Measurements from ENCODE around the gene ZP1. TPM values are rescaled to one million over a fixed set of nuclear protein-coding genes. Genes with fewer than 3 reads are reported as not detected.

The ZP1 gene
- total and polyA plus RNA-seq, 2 of the 13 experiments (the other 11 are each of a cell fraction or from before 2014, with no cell fraction given), result 0.16 TPM; not detected in 1

GRCh38 chr11:60880643-60881282 is 13.4 kb downstream of the ZP1 start (continued):
- no peak for TF ChIP-seq SYNCRIP (IDR thresholded peaks at IDR 0.05; ENCODE audit: insufficient read depth, low read depth, low read length)
- TF ChIP-seq GATA4 (IDR thresholded peaks at IDR 0.05; ENCODE audit: borderline replicate concordance, low read depth), result peak; percentile 85; the same call in 1 of the 2 replicates
- TF ChIP-seq KLF13 (CRISPR knock-in tag; IDR thresholded peaks at IDR 0.05), result no peak
- peak; percentile 62; the same call in 1 of the 2 replicates for TF ChIP-seq KMT2A (CRISPR knock-in tag; IDR thresholded peaks at IDR 0.05)
- TF ChIP-seq ZNF468 (CRISPR knock-in tag; IDR thresholded peaks at IDR 0.05), result no peak
- TF ChIP-seq ATRX (CRISPR knock-in tag; IDR thresholded peaks at IDR 0.05; ENCODE audit: borderline replicate concordance), result no peak
- no peak for TF ChIP-seq ZNF773 (CRISPR knock-in tag; IDR thresholded peaks at IDR 0.05; ENCODE audit: borderline replicate concordance)
- TF ChIP-seq, protein P1, sequence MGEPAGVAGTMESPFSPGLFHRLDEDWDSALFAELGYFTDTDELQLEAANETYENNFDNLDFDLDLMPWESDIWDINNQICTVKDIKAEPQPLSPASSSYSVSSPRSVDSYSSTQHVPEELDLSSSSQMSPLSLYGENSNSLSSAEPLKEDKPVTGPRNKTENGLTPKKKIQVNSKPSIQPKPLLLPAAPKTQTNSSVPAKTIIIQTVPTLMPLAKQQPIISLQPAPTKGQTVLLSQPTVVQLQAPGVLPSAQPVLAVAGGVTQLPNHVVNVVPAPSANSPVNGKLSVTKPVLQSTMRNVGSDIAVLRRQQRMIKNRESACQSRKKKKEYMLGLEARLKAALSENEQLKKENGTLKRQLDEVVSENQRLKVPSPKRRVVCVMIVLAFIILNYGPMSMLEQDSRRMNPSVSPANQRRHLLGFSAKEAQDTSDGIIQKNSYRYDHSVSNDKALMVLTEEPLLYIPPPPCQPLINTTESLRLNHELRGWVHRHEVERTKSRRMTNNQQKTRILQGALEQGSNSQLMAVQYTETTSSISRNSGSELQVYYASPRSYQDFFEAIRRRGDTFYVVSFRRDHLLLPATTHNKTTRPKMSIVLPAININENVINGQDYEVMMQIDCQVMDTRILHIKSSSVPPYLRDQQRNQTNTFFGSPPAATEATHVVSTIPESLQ (CRISPR knock-in tag; conservative IDR thresholded peaks at IDR 0.05), result no peak
- TF ChIP-seq SP1 (IDR thresholded peaks at IDR 0.05), result no peak
- TF ChIP-seq SP1 (CRISPR knock-in tag; IDR thresholded peaks at IDR 0.05), result no peak; the same call in 1 of the 2 replicates
- TF ChIP-seq HDAC2 (CRISPR knock-in tag; IDR thresholded peaks at IDR 0.05), result peak; percentile 99
- TF ChIP-seq ZSCAN22 (CRISPR knock-in tag; IDR thresholded peaks at IDR 0.05), result no peak; the same call in 1 of the 2 replicates
- peak; percentile 80; the same call in 1 of the 2 replicates for TF ChIP-seq ZNF12 (CRISPR knock-in tag; IDR thresholded peaks at IDR 0.05)
- no peak for TF ChIP-seq ZNF850 (CRISPR knock-in tag; conservative IDR thresholded peaks at IDR 0.05)
- peak; percentile 51 for TF ChIP-seq GABPB1 (CRISPR knock-in tag; IDR thresholded peaks at IDR 0.05)
- TF ChIP-seq TARDBP (CRISPR knock-in tag; IDR thresholded peaks at IDR 0.05), result peak; percentile 98
- TF ChIP-seq ONECUT2 (CRISPR knock-in tag; IDR thresholded peaks at IDR 0.05), result peak; percentile 75; the same call in 1 of the 2 replicates
- TF ChIP-seq, protein P2, sequence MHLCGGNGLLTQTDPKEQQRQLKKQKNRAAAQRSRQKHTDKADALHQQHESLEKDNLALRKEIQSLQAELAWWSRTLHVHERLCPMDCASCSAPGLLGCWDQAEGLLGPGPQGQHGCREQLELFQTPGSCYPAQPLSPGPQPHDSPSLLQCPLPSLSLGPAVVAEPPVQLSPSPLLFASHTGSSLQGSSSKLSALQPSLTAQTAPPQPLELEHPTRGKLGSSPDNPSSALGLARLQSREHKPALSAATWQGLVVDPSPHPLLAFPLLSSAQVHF (CRISPR knock-in tag; IDR thresholded peaks at IDR 0.05), result 0 out of 2 replicates have a peak, but pooled peaks have one; percentile 75
- TF ChIP-seq ZKSCAN1 (IDR thresholded peaks at IDR 0.05; ENCODE audit: low read length), result no peak
- peak; percentile 56; the same call in 1 of the 2 replicates for TF ChIP-seq ATF7-NPFF (CRISPR knock-in tag; IDR thresholded peaks at IDR 0.05; ENCODE audit: low read depth)
- no peak for TF ChIP-seq POLR2G (IDR thresholded peaks at IDR 0.05; ENCODE audit: low read depth, low read length)
- no peak for TF ChIP-seq ZNF546 (CRISPR knock-in tag; conservative IDR thresholded peaks at IDR 0.05)
- TF ChIP-seq, protein P3, sequence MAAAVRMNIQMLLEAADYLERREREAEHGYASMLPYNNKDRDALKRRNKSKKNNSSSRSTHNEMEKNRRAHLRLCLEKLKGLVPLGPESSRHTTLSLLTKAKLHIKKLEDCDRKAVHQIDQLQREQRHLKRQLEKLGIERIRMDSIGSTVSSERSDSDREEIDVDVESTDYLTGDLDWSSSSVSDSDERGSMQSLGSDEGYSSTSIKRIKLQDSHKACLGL (CRISPR knock-in tag; IDR thresholded peaks at IDR 0.05), result no peak
- peak; percentile 70; the same call in 1 of the 2 replicates for TF ChIP-seq ZNF709 (CRISPR knock-in tag; IDR thresholded peaks at IDR 0.05)
- TF ChIP-seq RFXAP (CRISPR knock-in tag; IDR thresholded peaks at IDR 0.05; ENCODE audit: borderline replicate concordance), result peak; percentile 90; the same call in 1 of the 2 replicates
- TF ChIP-seq PREB (CRISPR knock-in tag; IDR thresholded peaks at IDR 0.05), result no peak
- no peak for TF ChIP-seq ZNF30 (CRISPR knock-in tag; IDR thresholded peaks at IDR 0.05)
